Measurements from ENCODE around the gene TMPRSS4.

TMPRSS4 gene

GRCh38 chr11:118146554-118146953, 69.7 kb downstream of the TMPRSS4 start:
- Histone ChIP-seq H3K9me2 (replicated peaks; ENCODE audit: insufficient read depth, low read length) (no peaks in the 10 kb centered on the region), H3K36me3 (replicated peaks; ENCODE audit: insufficient read depth, low read length) (no peaks in the 10 kb centered on the region), H2AFZ (ENCODE audit: low read length) (no peak overlapping the region)

GRCh38 chr11:118147502-118147901, 70.6 kb downstream of the TMPRSS4 start:
- H2AFZ ChIP-seq (ENCODE audit: low read length) = no peak overlapping the region
- no peaks in the 10 kb centered on the region for H3K36me3 ChIP-seq (replicated peaks; ENCODE audit: insufficient read depth, low read length)

More at GRCh38 chr11:118146554-118146953, 69.7 kb downstream of the TMPRSS4 start:
- Histone ChIP-seq H3K9ac (ENCODE audit: low read length) (no peak overlapping the region), H3F3A (ENCODE audit: insufficient read depth, low read length) (no peaks in the 10 kb centered on the region), H3K4me2 (ENCODE audit: low read depth, low read length) (no peak overlapping the region), H3K79me2 (ENCODE audit: low read length) (no peaks in the 10 kb centered on the region), H3K27me3 (replicated peaks; ENCODE audit: insufficient read depth, low read length) (peaks cover 68% of the 10 kb centered on the region), H3K4me1 (ENCODE audit: low read length) (no peaks in the 10 kb centered on the region; the same call in 1 of the 2 replicates), H4K20me1 (ENCODE audit: insufficient read depth, low read length) (no peaks in the 10 kb centered on the region), H3K4me3 (ENCODE audit: low read length) (no peak overlapping the region), H3K9me3 (replicated peaks; ENCODE audit: insufficient read depth, low read length) (no peaks in the 10 kb centered on the region), H3K27ac (ENCODE audit: low read length) (no peak overlapping the region)
- TF ChIP-seq EZH2 (optimal IDR thresholded peaks at IDR 0.05; ENCODE audit: low read depth, low read length) = no peak
- TF ChIP-seq EZH2phosphoT487 (IDR thresholded peaks at IDR 0.05; ENCODE audit: low read length) = no peak
- no peak for TF ChIP-seq CTCF (IDR thresholded peaks at IDR 0.05; ENCODE audit: low read length)
- no peak for DNase-seq

GRCh38 chr11:118148240-118148639, 71.4 kb downstream of the TMPRSS4 start:
- no peaks in the 10 kb centered on the region for H3F3A ChIP-seq (ENCODE audit: insufficient read depth, low read length)
- no peak overlapping the region for H3K27ac ChIP-seq (ENCODE audit: low read length)
- H3K36me3 ChIP-seq (replicated peaks; ENCODE audit: insufficient read depth, low read length) = no peaks in the 10 kb centered on the region
- H3K9me3 ChIP-seq (replicated peaks; ENCODE audit: insufficient read depth, low read length) = no peaks in the 10 kb centered on the region
- H3K9me2 ChIP-seq (replicated peaks; ENCODE audit: insufficient read depth, low read length) = no peaks in the 10 kb centered on the region
- no peaks in the 10 kb centered on the region; the same call in 1 of the 2 replicates for H3K4me1 ChIP-seq (ENCODE audit: low read length)
- no peaks in the 10 kb centered on the region for H3K79me2 ChIP-seq (ENCODE audit: low read length)
- DNase-seq = no peak
- H4K20me1 ChIP-seq (ENCODE audit: insufficient read depth, low read length) = no peaks in the 10 kb centered on the region
- no peak overlapping the region for H2AFZ ChIP-seq (ENCODE audit: low read length)
- no peak overlapping the region for H3K4me2 ChIP-seq (ENCODE audit: low read depth, low read length)
- no peak overlapping the region for H3K9ac ChIP-seq (ENCODE audit: low read length)
- no peak overlapping the region for H3K4me3 ChIP-seq (ENCODE audit: low read length)
- H3K27me3 ChIP-seq (replicated peaks; ENCODE audit: insufficient read depth, low read length) = peaks cover 68% of the 10 kb centered on the region
- TF ChIP-seq EZH2phosphoT487 (IDR thresholded peaks at IDR 0.05; ENCODE audit: low read length) = no peak
- TF ChIP-seq EZH2 (optimal IDR thresholded peaks at IDR 0.05; ENCODE audit: low read depth, low read length) = no peak
- no peak for TF ChIP-seq CTCF (IDR thresholded peaks at IDR 0.05; ENCODE audit: low read length)

More at GRCh38 chr11:118147502-118147901, 70.6 kb downstream of the TMPRSS4 start:
- H3K79me2 ChIP-seq (ENCODE audit: low read length) = no peaks in the 10 kb centered on the region
- no peak for DNase-seq
- peaks cover 68% of the 10 kb centered on the region for H3K27me3 ChIP-seq (replicated peaks; ENCODE audit: insufficient read depth, low read length)
- H3K4me1 ChIP-seq (ENCODE audit: low read length) = no peaks in the 10 kb centered on the region; the same call in 1 of the 2 replicates
- no peak overlapping the region for H3K9ac ChIP-seq (ENCODE audit: low read length)
- H4K20me1 ChIP-seq (ENCODE audit: insufficient read depth, low read length) = no peaks in the 10 kb centered on the region
- H3K9me2 ChIP-seq (replicated peaks; ENCODE audit: insufficient read depth, low read length) = no peaks in the 10 kb centered on the region
- no peak overlapping the region for H3K4me2 ChIP-seq (ENCODE audit: low read depth, low read length)
- no peak overlapping the region for H3K4me3 ChIP-seq (ENCODE audit: low read length)
- no peaks in the 10 kb centered on the region for H3K9me3 ChIP-seq (replicated peaks; ENCODE audit: insufficient read depth, low read length)
- TF ChIP-seq EZH2phosphoT487 (IDR thresholded peaks at IDR 0.05; ENCODE audit: low read length) (no peak), CTCF (IDR thresholded peaks at IDR 0.05; ENCODE audit: low read length) (no peak), EZH2 (optimal IDR thresholded peaks at IDR 0.05; ENCODE audit: low read depth, low read length) (no peak)
- no peaks in the 10 kb centered on the region for H3F3A ChIP-seq (ENCODE audit: insufficient read depth, low read length)
- H3K27ac ChIP-seq (ENCODE audit: low read length) = no peak overlapping the region
